Ishikawa (cell line): Measurements from ENCODE around the gene NNAT.

Experiments
- CEBPB ChIP-seq: IDR thresholded peaks from 2 replicates; pipeline ENCODE4 v1.6.1; 2012
- EP300 ChIP-seq: IDR thresholded peaks from 2 replicates; pipeline ENCODE4 v1.6.1; 2012; ENCODE audit warnings: borderline replicate concordance
- NFIC ChIP-seq: IDR thresholded peaks from 2 replicates; pipeline ENCODE4 v1.6.1; 2012
- RAD21 ChIP-seq: IDR thresholded peaks from 2 replicates; pipeline ENCODE4 v1.6.1; 2012; ENCODE audit warnings: low read depth
- TAF1 ChIP-seq: IDR thresholded peaks from 2 replicates; pipeline ENCODE4 v1.6.1; 2012; ENCODE audit warnings: low read depth, mild to moderate bottlenecking
- TEAD4 ChIP-seq: IDR thresholded peaks from 2 replicates; pipeline ENCODE4 v1.6.1; 2012
- TF ChIP-seq, protein P1 (sequence below): IDR thresholded peaks from 2 replicates; pipeline ENCODE4 v1.6.1; 2012

DNA sequence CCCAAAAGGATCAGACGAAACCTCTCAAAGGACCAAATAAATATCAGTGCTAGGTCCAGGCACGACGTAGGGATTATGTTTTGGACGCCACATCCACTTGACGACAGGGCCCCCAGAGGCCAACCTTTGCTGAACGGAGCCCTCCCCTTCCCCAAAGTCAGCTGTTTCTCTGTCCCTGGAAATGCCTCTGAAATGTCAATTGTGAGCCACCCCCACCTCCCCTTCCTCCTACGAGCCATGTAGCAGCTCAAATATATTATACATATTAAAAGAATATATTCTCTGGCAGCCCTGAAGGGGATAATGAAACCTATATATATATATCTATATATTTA is 46.2 kb downstream of the NNAT start:
- TF ChIP-seq TAF1, result no peak
- no peak for TF ChIP-seq CEBPB
- TF ChIP-seq NFIC, result no peak
- no peak for TF ChIP-seq RAD21
- no peak for TF ChIP-seq TEAD4
- TF ChIP-seq, protein P1, sequence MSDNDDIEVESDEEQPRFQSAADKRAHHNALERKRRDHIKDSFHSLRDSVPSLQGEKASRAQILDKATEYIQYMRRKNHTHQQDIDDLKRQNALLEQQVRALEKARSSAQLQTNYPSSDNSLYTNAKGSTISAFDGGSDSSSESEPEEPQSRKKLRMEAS, result no peak
- TF ChIP-seq EP300, result no peak
